Amygdala (tissue), 56 donors: ENCODE measurements around the gene OR7D2.
A peak's percentile ranks its signal among the peaks of the same experiment; 100 is the strongest.
"Not testable (repeated sequence)": the region's sequence is repeated elsewhere in the genome, so short reads cannot be mapped to it uniquely, and the experiment has no call there.

Experiments
- DNase-seq, 56 donors: peaks; one replicate each; lab custom pipeline; 2025; lab: John Stamatoyannopoulos, UW

The OR7D2 gene

GRCh38 chr19:9198044-9198443 is 19.3 kb downstream of the OR7D2 start:
- not testable (repeated sequence) for DNase-seq

- DNase-seq = peak in 48 of 56 donors; percentile 1 to 78 (median 22)
Observed at GRCh38 chr19:9205501-9206113, 26.8 kb downstream of the OR7D2 start.

GRCh38 chr19:9219489-9219888 is 40.7 kb downstream of the OR7D2 start, which contains the start of gene OR7D4:
Gene OR7D4 (minus strand): TSS chr19:9219589. CDS start chr19:9214837, 4,752 bp downstream.
- DNase-seq = no peak
